Stimulated activated naive CD4-positive, alpha-beta T cell (primary cell): ENCODE measurements around the gene CACNG6.
"Not testable (repeated sequence)": the region's sequence is repeated elsewhere in the genome, so short reads cannot be mapped to it uniquely, and the experiment has no call there.

Experiments used
- DNase-seq, 6 experiments: peaks; one replicate each; lab custom pipeline; 2025; lab: John Stamatoyannopoulos, UW

Gene CACNG6

GRCh38 chr19:53991224-53992113 lies at the start of gene CACNG6:
Gene CACNG6 (plus strand): TSS chr19:53991637. CDS start chr19:53992878, 1,241 bp downstream.
- DNase-seq: no peak

GRCh38 chr19:53942001-53942786 lies 49.2 kb upstream of the CACNG6 start:
- no peak for DNase-seq

- no peak for DNase-seq
These were observed 47.0 kb upstream of the CACNG6 start for GRCh38 chr19:53944416-53944815.

- DNase-seq: no peak
These were observed 46.5 kb upstream of the CACNG6 start for GRCh38 chr19:53944933-53945332.

- no peak for DNase-seq
These were observed 46.0 kb upstream of the CACNG6 start for GRCh38 chr19:53945441-53945840.

GRCh38 chr19:53945998-53946397 lies 45.4 kb upstream of the CACNG6 start:
- DNase-seq: no peak

- DNase-seq: no peak
These were observed 43.8 kb upstream of the CACNG6 start for GRCh38 chr19:53947624-53948023.

GRCh38 chr19:53948611-53949010 lies 42.8 kb upstream of the CACNG6 start:
- not testable (repeated sequence) for DNase-seq

GRCh38 chr19:53951436-53951835 lies 40.0 kb upstream of the CACNG6 start:
- no peak for DNase-seq

GRCh38 chr19:53951947-53952346 lies 39.5 kb upstream of the CACNG6 start:
- no peak for DNase-seq

- DNase-seq: no peak
These were observed 38.1 kb upstream of the CACNG6 start for GRCh38 chr19:53953383-53953782.

GRCh38 chr19:53957448-53958167 lies 33.8 kb upstream of the CACNG6 start:
- DNase-seq: no peak

- no peak for DNase-seq
These were observed 33.3 kb upstream of the CACNG6 start for GRCh38 chr19:53958168-53958571.

GRCh38 chr19:53958823-53959757 lies 32.3 kb upstream of the CACNG6 start:
- no peak for DNase-seq

GRCh38 chr19:53960187-53960586 lies 31.2 kb upstream of the CACNG6 start:
- DNase-seq: no peak

GRCh38 chr19:53960886-53961285 lies 30.6 kb upstream of the CACNG6 start:
- no peak for DNase-seq

GRCh38 chr19:53961523-53962356 lies 29.7 kb upstream of the CACNG6 start:
- no peak for DNase-seq

- no peak for DNase-seq
These were observed 28.5 kb upstream of the CACNG6 start, which contains the start of gene CACNG8 for GRCh38 chr19:53962887-53963431. Gene CACNG8 (plus strand): TSS chr19:53962937.

- DNase-seq: no peak
These were observed 26.3 kb upstream of the CACNG6 start for GRCh38 chr19:53965091-53965490.

GRCh38 chr19:53966931-53967330 lies 24.5 kb upstream of the CACNG6 start:
- no peak for DNase-seq
